GM21423 (cell line): ENCODE results near the gene PLK3.

Source experiments
- ATAC-seq: cut with Tn5 transposase; IDR thresholded peaks from one replicate; pipeline ENCODE4 v1.9.1; 2021; ENCODE audit warnings: mild to moderate bottlenecking, moderate library complexity; ENCODE audit not compliant: unreplicated experiment

PLK3 gene

DNA sequence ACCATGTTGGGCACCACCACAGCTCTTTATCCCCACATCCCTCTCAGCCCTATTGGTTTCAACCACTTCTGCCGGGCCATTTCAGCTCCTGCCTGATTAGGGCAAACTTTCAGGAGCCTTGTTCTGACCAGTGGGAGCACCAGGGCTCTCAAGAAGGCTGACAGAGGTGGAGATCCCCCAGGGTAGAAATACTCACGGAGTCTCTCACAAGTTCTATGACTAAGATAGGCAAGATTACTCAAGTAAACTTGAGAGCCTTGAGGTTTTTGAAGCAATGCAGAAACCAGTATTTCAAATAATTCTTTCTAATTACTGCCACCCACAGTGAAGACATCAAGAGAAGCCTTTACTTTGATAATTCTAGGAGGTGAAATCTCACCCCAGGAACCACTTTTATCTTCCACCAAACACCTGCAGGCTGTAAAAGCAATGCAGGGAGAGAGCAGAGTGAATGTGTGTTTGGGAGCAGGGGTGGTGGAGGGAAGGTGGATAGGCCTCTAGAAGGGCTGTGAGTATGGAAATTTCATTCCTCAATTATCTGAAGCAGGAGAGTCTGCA lies 49.5 kb downstream of the PLK3 start:
- ATAC-seq: no peak

GRCh38 chr1:44851308-44851707 lies 51.1 kb downstream of the PLK3 start:
- no peak for ATAC-seq

GRCh38 chr1:44853201-44853600 lies 53.0 kb downstream of the PLK3 start:
- no peak for ATAC-seq

DNA sequence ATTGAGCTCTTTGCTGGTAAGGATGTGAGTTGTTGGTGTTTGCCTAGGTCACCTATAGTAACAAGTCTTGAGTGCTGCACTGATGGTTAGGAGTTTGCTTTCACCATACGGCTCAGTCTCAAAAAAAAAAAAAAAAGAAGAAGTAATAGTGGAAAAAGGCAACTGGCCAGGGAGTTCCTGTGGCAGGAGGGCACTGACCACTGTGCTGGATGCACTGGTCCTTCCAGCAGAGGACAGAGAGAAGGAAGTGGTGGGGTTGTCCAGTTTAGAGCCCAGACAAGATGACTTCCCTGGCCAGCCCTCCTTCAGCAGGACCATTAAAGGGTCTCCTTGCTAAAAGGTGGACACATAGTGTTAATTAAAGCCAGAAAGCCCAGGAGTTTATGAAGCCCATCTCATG lies 54.8 kb downstream of the PLK3 start:
- no peak for ATAC-seq
